Naive thymus-derived CD4-positive, alpha-beta T cell (primary cell): ENCODE data around the gene CORO2A. TPM values are rescaled to one million over a fixed set of nuclear protein-coding genes. Genes with fewer than 3 reads are reported as not detected.

Experiments
- ATAC-seq: fragments of 150-1000 bp; cut with Tn5 transposase; 2 replicates; pipeline ENCODE4 v1.10.0; 2021; ENCODE audit warnings: mild to moderate bottlenecking, moderate library complexity
- CTCF ChIA-PET: fragments of 350-600 bp; sonication (Branson Sonifier 250); formaldehyde crosslinking; loops from one replicate; lab custom pipeline; 2021; ENCODE audit warnings: antibody characterized with exemption; lab: Charles Lee
- POLR2A ChIA-PET: fragments of 350-600 bp; sonication (Branson Sonifier 250); formaldehyde crosslinking; loops from one replicate; lab custom pipeline; 2021; ENCODE audit warnings: antibody characterized with exemption, inconsistent platforms; lab: Charles Lee
- DNase-seq, 9 donors: peaks; one replicate each; pipeline versions ENCODE4 v3.0.0 to v3.0.0-alpha.2; 2020 to 2022; ENCODE audit warnings: mixed read lengths in 1 of 9
- H3K27ac ChIP-seq: one replicate; pipeline ENCODE4 v1.7.0; 2013; ENCODE audit warnings: mild to moderate bottlenecking, low read depth, low read length, moderate library complexity
- H3K27me3 ChIP-seq, 2 donors: one replicate each; pipeline ENCODE4 v1.7.0; 2013; ENCODE audit warnings: low read length in 2 of 2, mild to moderate bottlenecking in 2 of 2, moderate library complexity in 2 of 2; ENCODE audit not compliant: control insufficient read depth in 2 of 2, insufficient read depth in 2 of 2
- H3K36me3 ChIP-seq, 3 experiments: 1 replicate in 2 of 3; 2 replicates in 1 of 3; pipeline ENCODE4 v1.7.0; 2013; ENCODE audit warnings: low read length in 3 of 3, mild to moderate bottlenecking in 3 of 3, moderate library complexity in 1 of 3; ENCODE audit not compliant: insufficient read depth in 3 of 3, control insufficient read depth in 2 of 3
- H3K4me1 ChIP-seq, 2 donors: one replicate each; pipeline ENCODE4 v1.7.0; 2013; ENCODE audit warnings: low read length in 2 of 2, mild to moderate bottlenecking in 2 of 2, moderate library complexity in 1 of 2; ENCODE audit not compliant: control insufficient read depth in 2 of 2, insufficient read depth in 2 of 2
- H3K4me3 ChIP-seq: 2 replicates; pipeline ENCODE4 v1.7.0; 2013; ENCODE audit warnings: mild to moderate bottlenecking, low read length
- H3K9me3 ChIP-seq, 3 experiments: 1 replicate in 2 of 3; 2 replicates in 1 of 3; pipeline ENCODE4 v1.7.0; 2013; ENCODE audit warnings: low read length in 3 of 3; ENCODE audit not compliant: control insufficient read depth in 2 of 3
- H3K27ac Mint-ChIP-seq, 9 donors: one replicate each; pipeline ENCODE4 v1.8.0; 2020 to 2022; ENCODE audit warnings: mixed read lengths in 9 of 9, mild to moderate bottlenecking in 8 of 9, moderate library complexity in 5 of 9, inconsistent platforms in 2 of 9
- H3K27me3 Mint-ChIP-seq, 5 donors: one replicate each; pipeline ENCODE4 v1.8.0; 2021 to 2022; ENCODE audit warnings: mixed read lengths in 5 of 5, mild to moderate bottlenecking in 1 of 5
- H3K36me3 Mint-ChIP-seq, 5 donors: one replicate each; pipeline ENCODE4 v1.8.0; 2020 to 2022; ENCODE audit warnings: mixed read lengths in 5 of 5, mild to moderate bottlenecking in 3 of 5, inconsistent platforms in 1 of 5
- H3K4me1 Mint-ChIP-seq, 7 donors: one replicate each; pipeline ENCODE4 v1.8.0; 2020 to 2022; ENCODE audit warnings: mixed read lengths in 7 of 7, mild to moderate bottlenecking in 3 of 7, inconsistent platforms in 1 of 7
- H3K4me3 Mint-ChIP-seq, 10 donors: one replicate each; pipeline ENCODE4 v1.8.0; 2020 to 2022; ENCODE audit warnings: mild to moderate bottlenecking in 10 of 10, mixed read lengths in 10 of 10, moderate library complexity in 6 of 10, inconsistent platforms in 2 of 10
- H3K9me3 Mint-ChIP-seq, 11 donors: one replicate each; pipeline ENCODE4 v1.8.0; 2020 to 2022; ENCODE audit warnings: mixed read lengths in 11 of 11, mild to moderate bottlenecking in 4 of 11, inconsistent platforms in 1 of 11, moderate library complexity in 1 of 11
- intact Hi-C, 2 donors: fragments of 100-400 bp; cut with micrococcal nuclease; formaldehyde crosslinking; loops; one replicate each; pipeline ENCODE4 v1.15.1; 2023
- polyA plus RNA-seq, 2 donors: library from polyadenylated mRNA; unstranded; fragments of 300-500 nt; fragmentation: Illumina TruSeq; gene quantifications; one replicate each; pipeline ENCODE4 v1.2.3, GENCODE V29; 2021
- total RNA-seq, 6 experiments: library from RNA in 5 of 6; stranded (reverse) in 5 of 6; gene quantifications; 1 replicate in 5 of 6; 2 replicates in 1 of 6; pipeline ENCODE4 v1.2.3 and lab custom pipeline; 2021 to 2026

CORO2A gene
- total and polyA plus RNA-seq, 7 experiments from 2014 or later, result 3.0 to 9.7 (median 7.7) TPM

- peak overlapping the region; percentile 61 to 91 (median 80) for H3K4me3 Mint-ChIP-seq
- peak overlapping the region; percentile 53 for H3K27ac ChIP-seq
- peak overlapping the region; percentile 81 for H3K4me3 ChIP-seq
- H3K9me3 ChIP-seq, result no peaks in the 10 kb centered on the region
- H3K9me3 Mint-ChIP-seq, result no peaks in the 10 kb centered on the region
- H3K27me3 ChIP-seq, result no peaks in the 10 kb centered on the region
- POLR2A ChIA-PET, result interaction anchor here (0.6 to 2.7 kb wide), 11 partner anchors 16 to 91 kb away, joined by 3 to 18 read pairs (median 4); partner anchors contain the start of genes TBC1D2 and TRIM14
- H3K27ac Mint-ChIP-seq, result peak overlapping the region in 8 of 9 donors; percentile 19 to 77 (median 60)
- peaks cover 0 to 17% (median 0%) of the 10 kb centered on the region in 5 donors for H3K27me3 Mint-ChIP-seq
- intact Hi-C loops, result loop anchor here (1.0 to 5.0 kb wide), 12 partner anchors 13 to 285 kb away; partner anchors contain the start of genes TRMO (in 2 of the 2), ANP32B (in 1 of the 2), NANS (in 1 of the 2) and TBC1D2 (in 1 of the 2)
- CTCF ChIA-PET, result interaction anchor here (0.8 to 1.8 kb wide), 4 partner anchors 22 to 90 kb away, joined by 3 to 6 read pairs (median 4); partner anchors contain the start of gene TRIM14
- H3K4me1 Mint-ChIP-seq, result peaks cover 12 to 48% (median 44%) of the 10 kb centered on the region in 7 donors
- peaks cover 17 to 22% of the 10 kb centered on the region in 2 donors for H3K4me1 ChIP-seq
- H3K36me3 ChIP-seq, result peaks cover 0 to 4% (median 0%) of the 10 kb centered on the region in 3 experiments
- peak; percentile 42 for ATAC-seq
- peaks cover 0 to 4% (median 0%) of the 10 kb centered on the region in 5 donors for H3K36me3 Mint-ChIP-seq
- DNase-seq, result peak; percentile 17 to 46 (median 33)
These were observed 550 bp downstream of the CORO2A start for GRCh38 chr9:98191671-98192502.

GRCh38 chr9:98191181-98191608 is 1.2 kb downstream of the CORO2A start:
- Histone ChIP-seq H3K27me3 (no peaks in the 10 kb centered on the region), H3K36me3 (peaks cover 0 to 4% (median 0%) of the 10 kb centered on the region in 3 experiments), H3K4me3 (peak overlapping the region; percentile 81), H3K4me1 (peaks cover 17 to 22% of the 10 kb centered on the region in 2 donors), H3K9me3 (no peaks in the 10 kb centered on the region), H3K27ac (peak overlapping the region; percentile 53)
- CTCF ChIA-PET, result interaction anchor here (1.8 kb wide), 1 partner anchor 85 kb away, joined by 4 read pairs; no protein-coding TSS in a partner anchor
- DNase-seq (no peak), ATAC-seq (no peak)
- peak overlapping the region; percentile 61 to 91 (median 80) for H3K4me3 Mint-ChIP-seq
- peaks cover 0 to 4% (median 0%) of the 10 kb centered on the region in 5 donors for H3K36me3 Mint-ChIP-seq
- peaks cover 12 to 52% (median 45%) of the 10 kb centered on the region in 7 donors for H3K4me1 Mint-ChIP-seq
- POLR2A ChIA-PET, result interaction anchor here (1.7 to 2.7 kb wide), 4 partner anchors 65 to 82 kb away, joined by 9 to 18 read pairs (median 10); partner anchors contain the start of genes TBC1D2 and TRIM14
- peaks cover 0 to 17% (median 0%) of the 10 kb centered on the region in 5 donors for H3K27me3 Mint-ChIP-seq
- peak overlapping the region; percentile 9 to 77 (median 59) for H3K27ac Mint-ChIP-seq
- intact Hi-C loops, result loop anchor here (5.0 kb wide), 5 partner anchors 44 to 284 kb away; partner anchors contain the start of genes ANP32B (in 1 of the 2) and TRMO (in 1 of the 2)
- H3K9me3 Mint-ChIP-seq, result no peaks in the 10 kb centered on the region

DNA sequence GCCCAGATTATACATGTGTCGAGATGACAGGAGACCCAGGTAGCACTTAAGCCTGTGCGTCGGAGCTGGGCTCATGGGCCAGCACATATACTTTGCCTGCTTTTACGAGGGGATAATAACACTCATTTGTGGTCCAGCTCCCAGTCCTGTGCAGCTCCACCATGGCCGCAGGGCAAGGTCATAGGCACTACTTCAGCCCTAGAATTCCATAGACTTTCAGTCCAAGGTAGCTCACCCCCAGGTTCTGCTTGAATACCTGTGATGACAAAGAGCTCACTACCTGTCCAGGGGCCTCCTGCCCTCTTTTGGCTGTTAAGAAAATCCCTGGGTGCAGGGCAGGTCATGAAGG is 1.7 kb downstream of the CORO2A start:
- intact Hi-C loops, result loop anchor here (5.0 kb wide), 5 partner anchors 43 to 283 kb away; partner anchors contain the start of genes ANP32B (in 1 of the 2) and TRMO (in 1 of the 2)

DNA sequence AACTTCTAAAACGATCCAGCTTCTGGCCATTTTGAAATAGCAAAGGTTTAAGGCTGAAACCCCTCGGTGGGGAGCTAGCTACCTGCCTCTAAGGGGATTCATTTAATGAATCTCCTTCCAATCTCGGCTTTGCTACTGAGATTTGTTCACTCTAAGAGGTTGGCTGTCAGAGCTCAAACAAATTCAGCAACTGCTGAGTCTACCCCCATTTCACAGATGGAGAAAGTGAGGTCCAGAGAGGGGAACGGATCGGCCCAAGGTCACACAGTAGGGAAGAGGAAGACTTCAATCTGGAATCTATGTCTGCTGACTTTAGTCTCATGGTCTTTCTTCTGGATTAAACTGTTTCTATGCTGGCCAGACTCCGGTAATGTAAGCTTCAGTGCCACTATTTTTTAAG is 3.0 kb downstream of the CORO2A start:
- Mint-ChIP-seq H3K27ac (peak overlapping the region in 8 of 9 donors; percentile 37 to 79 (median 50)), H3K4me3 (peak overlapping the region in 6 of 10 donors; percentile 5 to 54 (median 28))

More for the DNA sequence above, 1.7 kb downstream of the CORO2A start:
- H3K9me3 ChIP-seq, result no peaks in the 10 kb centered on the region
- peaks cover 0 to 4% (median 0%) of the 10 kb centered on the region in 5 donors for H3K36me3 Mint-ChIP-seq
- ChIA-PET CTCF (interaction anchor here (1.8 kb wide), 1 partner anchor 85 kb away, joined by 4 read pairs; no protein-coding TSS in a partner anchor), POLR2A (interaction anchor here (1.1 to 2.7 kb wide), 4 partner anchors 66 to 89 kb away, joined by 4 to 18 read pairs (median 10); partner anchors contain the start of genes TBC1D2 and TRIM14)
- ATAC-seq, result no peak
- no peaks in the 10 kb centered on the region for H3K9me3 Mint-ChIP-seq
- H3K4me1 Mint-ChIP-seq, result peaks cover 12 to 55% (median 50%) of the 10 kb centered on the region in 7 donors
- peak overlapping the region in 8 of 9 donors; percentile 26 to 79 (median 60) for H3K27ac Mint-ChIP-seq
- DNase-seq, result no peak
- peaks cover 0 to 4% (median 0%) of the 10 kb centered on the region in 3 experiments for H3K36me3 ChIP-seq
- peak overlapping the region in 9 of 10 donors; percentile 61 to 91 (median 82) for H3K4me3 Mint-ChIP-seq
- H3K4me1 ChIP-seq, result peaks cover 17 to 23% of the 10 kb centered on the region in 2 donors
- H3K4me3 ChIP-seq, result no peak overlapping the region
- no peaks in the 10 kb centered on the region for H3K27me3 ChIP-seq
- H3K27me3 Mint-ChIP-seq, result peaks cover 0 to 17% (median 0%) of the 10 kb centered on the region in 5 donors
- H3K27ac ChIP-seq, result no peak overlapping the region

GRCh38 chr9:98187926-98188325 is 4.5 kb downstream of the CORO2A start:
- POLR2A ChIA-PET, result interaction anchor here (0.8 to 1.4 kb wide), 2 partner anchors 67 to 70 kb away, joined by 3 to 4 read pairs; no protein-coding TSS in a partner anchor
- DNase-seq (no peak), ATAC-seq (no peak)
- H3K27ac Mint-ChIP-seq, result peak overlapping the region in 6 of 9 donors; percentile 10 to 62 (median 46)
- H3K36me3 Mint-ChIP-seq, result peaks cover 0 to 7% (median 0%) of the 10 kb centered on the region in 5 donors
- intact Hi-C loops, result no loop called here
- Histone ChIP-seq H3K27me3 (no peaks in the 10 kb centered on the region), H3K4me1 (peaks cover 14 to 27% of the 10 kb centered on the region in 2 donors), H3K27ac (no peak overlapping the region), H3K4me3 (no peak overlapping the region), H3K9me3 (no peaks in the 10 kb centered on the region), H3K36me3 (peaks cover 0 to 10% (median 0%) of the 10 kb centered on the region in 3 experiments)
- CTCF ChIA-PET, result interaction anchor here (1.0 kb wide), 1 partner anchor 262 kb away, joined by 3 read pairs; no protein-coding TSS in a partner anchor
- H3K27me3 Mint-ChIP-seq, result peaks cover 0 to 11% (median 0%) of the 10 kb centered on the region in 5 donors
- no peaks in the 10 kb centered on the region for H3K9me3 Mint-ChIP-seq
- no peak overlapping the region for H3K4me3 Mint-ChIP-seq
- H3K4me1 Mint-ChIP-seq, result peaks cover 8 to 62% (median 46%) of the 10 kb centered on the region in 7 donors

More for the DNA sequence above, 3.0 kb downstream of the CORO2A start:
- Histone ChIP-seq H3K4me3 (no peak overlapping the region), H3K36me3 (peaks cover 0 to 10% (median 0%) of the 10 kb centered on the region in 3 experiments), H3K9me3 (no peaks in the 10 kb centered on the region), H3K4me1 (peaks cover 17 to 27% of the 10 kb centered on the region in 2 donors), H3K27me3 (no peaks in the 10 kb centered on the region), H3K27ac (no peak overlapping the region)
- ATAC-seq (no peak), DNase-seq (no peak)
- ChIA-PET CTCF (no interaction called here), POLR2A (no interaction called here)
- no peaks in the 10 kb centered on the region for H3K9me3 Mint-ChIP-seq
- H3K36me3 Mint-ChIP-seq, result peaks cover 0 to 4% (median 0%) of the 10 kb centered on the region in 5 donors
- peaks cover 12 to 63% (median 54%) of the 10 kb centered on the region in 7 donors for H3K4me1 Mint-ChIP-seq
- intact Hi-C loops, result no loop called here
- H3K27me3 Mint-ChIP-seq, result peaks cover 0 to 14% (median 0%) of the 10 kb centered on the region in 5 donors
